H1 (cell line): ENCODE results near the gene SLC22A23. TPM values are rescaled to one million over a fixed set of nuclear protein-coding genes. Genes with fewer than 3 reads are reported as not detected.

Source experiments
- CTCF ChIA-PET: fragments of 300-600 bp; sonication (Branson Sonifier 250); formaldehyde crosslinking; loops from one replicate; lab custom pipeline; 2021; ENCODE audit not compliant: partially characterized antibody; lab: Charles Lee
- POLR2A ChIA-PET: fragments of 300-600 bp; sonication (Branson Sonifier 250); formaldehyde crosslinking; loops from one replicate; lab custom pipeline; 2021; ENCODE audit warnings: inconsistent platforms; ENCODE audit not compliant: partially characterized antibody; lab: Charles Lee
- DNase-seq, 2 experiments: peaks; one replicate each; pipeline versions ENCODE4 v3.0.0 to v3.0.0-alpha.2; 2010 to 2022; ENCODE audit warnings: low spot score in 2 of 2, low read depth in 1 of 2, mixed read lengths in 1 of 2
- FAIRE-seq: peaks from 2 replicates; lab custom pipeline; 2011; peaks lifted over from hg19 to GRCh38; lab: Jason Lieb, UNC
- H2AFZ ChIP-seq: 2 replicates; pipeline ENCODE4 v1.8.1; 2012; ENCODE audit warnings: low read length, inconsistent platforms
- H2AK5ac ChIP-seq: 2 replicates; pipeline ENCODE4 v1.6.1; 2013; ENCODE audit warnings: low read depth, low read length
- H2BK120ac ChIP-seq: replicated peaks from 2 replicates; pipeline ENCODE3; 2013; ENCODE audit warnings: low read depth, low read length, inconsistent platforms
- H2BK12ac ChIP-seq: 2 replicates; pipeline ENCODE4 v1.6.1; 2013; ENCODE audit warnings: low read depth, low read length
- H2BK15ac ChIP-seq: 2 replicates; pipeline ENCODE4 v1.6.1; 2013; ENCODE audit warnings: low read length
- H2BK20ac ChIP-seq: 2 replicates; pipeline ENCODE4 v1.6.1; 2013; ENCODE audit warnings: low read length
- H2BK5ac ChIP-seq: 2 replicates; pipeline ENCODE4 v1.6.1; 2013; ENCODE audit warnings: low read depth, low read length
- H3K14ac ChIP-seq: 2 replicates; pipeline ENCODE4 v1.6.1; 2013; ENCODE audit warnings: inconsistent platforms; ENCODE audit not compliant: insufficient read length
- H3K18ac ChIP-seq: 2 replicates; pipeline ENCODE4 v1.6.1; 2013; ENCODE audit warnings: low read length; ENCODE audit errors: extremely low read depth
- H3K23ac ChIP-seq: 2 replicates; pipeline ENCODE4 v1.6.1; 2013; ENCODE audit warnings: inconsistent platforms; ENCODE audit not compliant: insufficient read length
- H3K23me2 ChIP-seq: 2 replicates; pipeline ENCODE4 v1.6.1; 2013; ENCODE audit warnings: low read depth, low read length
- H3K27ac ChIP-seq: 2 replicates; pipeline ENCODE4 v1.6.1; 2011; ENCODE audit warnings: low read depth, low read length, inconsistent platforms
- H3K27me3 ChIP-seq, 4 experiments: replicated peaks in 1 of 4; 1 replicate in 1 of 4; 2 replicates in 3 of 4; pipeline versions ENCODE4 v1.6.1 to v1.8.1; 2011 to 2013; ENCODE audit warnings: low read length in 3 of 4, mild to moderate bottlenecking in 3 of 4, inconsistent platforms in 2 of 4, mixed read lengths in 2 of 4, moderate library complexity in 1 of 4; ENCODE audit not compliant: control insufficient read depth in 3 of 4, insufficient read depth in 3 of 4; ENCODE audit errors: extremely low read depth in 1 of 4
- H3K36me3 ChIP-seq, 4 experiments: 2 replicates each; pipeline versions ENCODE4 v1.6.1 to v1.8.1; 2011 to 2013; ENCODE audit warnings: mild to moderate bottlenecking in 4 of 4, low read length in 3 of 4, moderate library complexity in 2 of 4, control low read depth in 1 of 4, inconsistent platforms in 1 of 4; ENCODE audit not compliant: insufficient read depth in 4 of 4, control insufficient read depth in 2 of 4
- H3K4ac ChIP-seq: replicated peaks from 2 replicates; pipeline ENCODE3; 2013; ENCODE audit warnings: low read length, low read depth, mixed read lengths, inconsistent platforms; ENCODE audit not compliant: insufficient read length
- H3K4me1 ChIP-seq, 4 experiments: replicated peaks in 1 of 4; 1 replicate in 1 of 4; 2 replicates in 3 of 4; pipeline versions ENCODE4 v1.6.1 to v1.8.1; 2011 to 2013; ENCODE audit warnings: low read length in 3 of 4, inconsistent platforms in 2 of 4, mixed read lengths in 1 of 4; ENCODE audit not compliant: insufficient read depth in 4 of 4, control insufficient read depth in 3 of 4
- H3K4me2 ChIP-seq, 2 experiments: 2 replicates each; pipeline versions ENCODE4 v1.6.1 to v1.8.1; 2011 to 2013; ENCODE audit warnings: low read depth in 2 of 2, low read length in 2 of 2, control low read depth in 1 of 2, inconsistent platforms in 1 of 2, mild to moderate bottlenecking in 1 of 2; ENCODE audit not compliant: insufficient read depth in 1 of 2
- H3K4me3 ChIP-seq, 4 experiments: fragments of 200-600, 300-600 bp in 1 of 4; sonication (generic), shearing (Covaris generic), sonication (Bioruptor Twin) in 1 of 4; 2 replicates each; pipeline versions ENCODE4 v1.5.1 to v1.8.1; 2011 to 2016; ENCODE audit warnings: low read length in 4 of 4, low read depth in 3 of 4, control low read depth in 2 of 4, inconsistent platforms in 2 of 4, mild to moderate bottlenecking in 2 of 4, mixed read lengths in 1 of 4, moderate library complexity in 1 of 4; ENCODE audit not compliant: insufficient read depth in 2 of 4; ENCODE audit errors: extremely low read depth in 1 of 4
- H3K56ac ChIP-seq: replicated peaks from 2 replicates; pipeline ENCODE3; 2013; ENCODE audit warnings: low read depth, mild to moderate bottlenecking, mixed read lengths, low read length, inconsistent platforms; ENCODE audit not compliant: insufficient read length
- H3K79me1 ChIP-seq: 2 replicates; pipeline ENCODE4 v1.6.1; 2013; ENCODE audit warnings: low read depth, low read length, control low read depth
- H3K79me2 ChIP-seq, 2 experiments: 2 replicates each; pipeline versions ENCODE4 v1.6.1 to v1.8.1; 2012 to 2013; ENCODE audit warnings: low read length in 2 of 2, mild to moderate bottlenecking in 2 of 2, inconsistent platforms in 1 of 2; ENCODE audit not compliant: insufficient read depth in 2 of 2, control insufficient read depth in 1 of 2
- H3K9ac ChIP-seq, 4 experiments: replicated peaks in 1 of 4; 1 replicate in 1 of 4; 2 replicates in 3 of 4; pipeline versions ENCODE4 v1.6.1 to v1.8.1; 2011 to 2013; ENCODE audit warnings: low read depth in 3 of 4, low read length in 3 of 4, control low read depth in 2 of 4, mild to moderate bottlenecking in 2 of 4, moderate library complexity in 2 of 4, inconsistent platforms in 1 of 4; ENCODE audit errors: extremely low read depth in 1 of 4
- H3K9me3 ChIP-seq, 2 experiments: 2 replicates each; pipeline versions ENCODE4 v1.6.1 to v1.8.1; 2012 to 2013; ENCODE audit warnings: mild to moderate bottlenecking in 2 of 2, moderate library complexity in 2 of 2, control low read depth in 1 of 2, inconsistent platforms in 1 of 2, low read depth in 1 of 2, low read length in 1 of 2, mixed read lengths in 1 of 2; ENCODE audit not compliant: insufficient read depth in 2 of 2
- H4K20me1 ChIP-seq, 2 experiments: replicated peaks in 1 of 2; 2 replicates each; pipeline versions ENCODE3 to v1.8.1; 2011 to 2013; ENCODE audit warnings: inconsistent platforms in 2 of 2, low read length in 2 of 2, mild to moderate bottlenecking in 1 of 2; ENCODE audit not compliant: insufficient read depth in 2 of 2, control insufficient read depth in 1 of 2
- H4K5ac ChIP-seq: 2 replicates; pipeline ENCODE4 v1.6.1; 2013; ENCODE audit warnings: low read length, low read depth, mixed read lengths, inconsistent platforms; ENCODE audit not compliant: insufficient read length
- H4K8ac ChIP-seq: 2 replicates; pipeline ENCODE4 v1.8.0; 2013; ENCODE audit warnings: mild to moderate bottlenecking, moderate library complexity, low read length, inconsistent platforms; ENCODE audit not compliant: insufficient read depth; ENCODE audit errors: extremely low read depth
- H4K91ac ChIP-seq: replicated peaks from 2 replicates; pipeline ENCODE3; 2013; ENCODE audit warnings: low read length, mixed read lengths, inconsistent platforms; ENCODE audit not compliant: insufficient read length
- BACH1 ChIP-seq: IDR thresholded peaks from 2 replicates; pipeline ENCODE4 v1.6.1; 2012; ENCODE audit warnings: low read length, improper control_type of control experiment
- CBX8 ChIP-seq: fragments of 300-800, 300-1000 bp; sonication (generic); IDR thresholded peaks from 2 replicates; pipeline ENCODE4 v1.7.1; 2016; ENCODE audit warnings: low read depth, low read length, borderline replicate concordance
- EP300 ChIP-seq, 2 experiments: IDR thresholded peaks; 1 replicate in 1 of 2; 2 replicates in 1 of 2; pipeline ENCODE4 v1.6.1; 2011 to 2012; ENCODE audit warnings: low read depth in 2 of 2, low read length in 2 of 2, mild to moderate bottlenecking in 2 of 2, borderline replicate concordance in 1 of 2, inconsistent platforms in 1 of 2, moderate library complexity in 1 of 2
- GABPA ChIP-seq: IDR thresholded peaks from 2 replicates; pipeline ENCODE4 v1.6.1; 2011; ENCODE audit warnings: mild to moderate bottlenecking, low read length, moderate library complexity, borderline replicate concordance; ENCODE audit not compliant: insufficient read depth
- NANOG ChIP-seq: IDR thresholded peaks from 2 replicates; pipeline ENCODE4 v1.6.1; 2011; ENCODE audit warnings: low read length, low read depth, mild to moderate bottlenecking, inconsistent platforms; ENCODE audit not compliant: insufficient read depth, poor library complexity, severe bottlenecking
- POU5F1 ChIP-seq: IDR thresholded peaks from 2 replicates; pipeline ENCODE4 v1.6.1; 2011; ENCODE audit warnings: low read depth, mild to moderate bottlenecking, low read length, moderate library complexity
- SIX5 ChIP-seq: IDR thresholded peaks from 2 replicates; pipeline ENCODE4 v1.6.1; 2011; ENCODE audit warnings: mild to moderate bottlenecking, low read depth, low read length
- SP2 ChIP-seq: IDR thresholded peaks from 2 replicates; pipeline ENCODE4 v1.6.1; 2012; ENCODE audit warnings: mild to moderate bottlenecking, low read length, inconsistent platforms
- TAF7 ChIP-seq: optimal IDR thresholded peaks from 2 replicates; pipeline ENCODE3; 2011; ENCODE audit warnings: low read depth, mild to moderate bottlenecking, inconsistent platforms, low read length, moderate library complexity, borderline replicate concordance
- TCF12 ChIP-seq: IDR thresholded peaks from 2 replicates; pipeline ENCODE4 v1.6.1; 2011; ENCODE audit warnings: low read depth, mild to moderate bottlenecking, low read length
- WGBS, 2 experiments: shearing (Covaris generic) in 1 of 2; methylation state at CpG; one replicate each; pipeline versions ENCODE4 v1.1.6 to v1.1.7; 2013 to 2015; ENCODE audit warnings: low lambda C conversion rate in 2 of 2, mixed read lengths in 2 of 2, inconsistent platforms in 1 of 2, low coverage in 1 of 2, missing lambda C conversion rate in 1 of 2; ENCODE audit not compliant: insufficient replicate concordance in 2 of 2, insufficient coverage in 1 of 2, insufficient read length in 1 of 2; ENCODE audit errors: extremely low coverage in 1 of 2, missing lambda C conversion rate in 1 of 2; 5-methylcytosine and 5-hydroxymethylcytosine counted together
- polyA plus RNA-seq, 7 experiments: library from polyadenylated mRNA; depleted of rRNA in 3 of 7; stranded (reverse) in 5 of 7; unstranded in 2 of 7; fragments of >200 nt in 5 of 7; fragments of 200-250 nt in 2 of 7; gene quantifications; 1 replicate in 5 of 7; 2 replicates in 1 of 7; 4 replicates in 1 of 7; pipeline versions ENCODE4 v1.2.1 to v1.2.3, GENCODE V29; 2011 to 2013; ENCODE audit warnings: missing spikeins in 2 of 7, mixed read lengths in 2 of 7
- total RNA-seq: library from RNA; stranded (reverse); fragmentation: NEBNext Ultra II Directional; extraction: Animal tissue kit (Norgen Biotek cat#: 25700); gene quantifications from 2 replicates; pipeline ENCODE4 v1.2.1, GENCODE V29; 2021

The SLC22A23 gene
- total and polyA plus RNA-seq, 2 of the 8 experiments (the other 6 are each of a cell fraction or from before 2014, with no cell fraction given) = 9.9 to 38.4 TPM

- TF ChIP-seq SIX5 = no peak
- no peak for TF ChIP-seq CBX8
- no peak for TF ChIP-seq TCF12
- TF ChIP-seq BACH1 = no peak
- no peak for TF ChIP-seq EP300 (IDR thresholded peaks at IDR 0.05; ENCODE audit: borderline replicate concordance in 1 of 2, low read depth in 2 of 2, low read length in 2 of 2)
- no peak for TF ChIP-seq GABPA
- TF ChIP-seq POU5F1 = no peak
- TF ChIP-seq SP2 = no peak
- no peak for TF ChIP-seq TAF7
- no peak for TF ChIP-seq NANOG
- peaks cover 3 to 66% of the 10 kb centered on the region in 2 experiments; a peak in 2 of 4 replicates for H3K79me2 ChIP-seq
Observed at GRCh38 chr6:3433005-3433404, 23.8 kb downstream of the SLC22A23 start.

More at GRCh38 chr6:3433005-3433404, 23.8 kb downstream of the SLC22A23 start:
- H3K23me2 ChIP-seq = no peaks in the 10 kb centered on the region
- no peak overlapping the region for H3K4me3 ChIP-seq
- H3K18ac ChIP-seq = no peak overlapping the region
- H2BK5ac ChIP-seq = no peak overlapping the region; the same call in 1 of the 2 replicates
- no peak overlapping the region for H3K9ac ChIP-seq
- H3K9me3 ChIP-seq = no peaks in the 10 kb centered on the region
- no peak overlapping the region for H3K56ac ChIP-seq
- FAIRE-seq (no peak), DNase-seq (no peak)
- H3K27me3 ChIP-seq = no peaks in the 10 kb centered on the region
- H4K5ac ChIP-seq = no peak overlapping the region
- H3K27ac ChIP-seq = no peak overlapping the region
- H3K4ac ChIP-seq = no peak overlapping the region
- no peaks in the 10 kb centered on the region for H4K20me1 ChIP-seq
- H3K79me1 ChIP-seq = peaks cover 5% of the 10 kb centered on the region
- no peak overlapping the region for H2BK20ac ChIP-seq
- no peak overlapping the region for H2AFZ ChIP-seq
- no peak overlapping the region for H2BK15ac ChIP-seq
- no peak overlapping the region for H4K8ac ChIP-seq
- no peak overlapping the region for H2BK120ac ChIP-seq
- H3K4me2 ChIP-seq = no peak overlapping the region
- H3K14ac ChIP-seq = no peak overlapping the region
- ChIA-PET CTCF (interaction anchor here (0.6 to 2.6 kb wide), 10 partner anchors 8 to 300 kb away, joined by 3 to 9 read pairs (median 6); no protein-coding TSS in a partner anchor), POLR2A (interaction anchor here (1.4 kb wide), 1 partner anchor 26 kb away, joined by 3 read pairs; no protein-coding TSS in a partner anchor)
- 79% methylated on average over 4 of the region's 4 CpGs; no CpG with 5 or more reads in 1 of the 2 experiments for WGBS, 2 experiments
- no peak overlapping the region for H3K23ac ChIP-seq
- peaks cover 0 to 5% (median 1%) of the 10 kb centered on the region in 4 experiments; a peak in 1 of 7 replicates for H3K4me1 ChIP-seq
- no peaks in the 10 kb centered on the region for H3K36me3 ChIP-seq
- H2AK5ac ChIP-seq = no peak overlapping the region
- no peak overlapping the region for H4K91ac ChIP-seq
- no peak overlapping the region for H2BK12ac ChIP-seq
